ENCODE measurements around the gene STKLD1.
"Not testable (repeated sequence)": the region's sequence is repeated elsewhere in the genome, so short reads cannot be mapped to it uniquely, and the experiment has no call there.

STKLD1 gene

GRCh38 chr9:133440874-133441273, 64.7 kb downstream of the STKLD1 start:
- Mint-ChIP-seq H3K9me3 (no peaks in the 10 kb centered on the region), H3K4me1 (ENCODE audit: low read depth) (peaks cover 5% of the 10 kb centered on the region), H3K4me3 (no peak overlapping the region), H3K27ac (no peak overlapping the region), H3K36me3 (ENCODE audit: low read depth) (no peaks in the 10 kb centered on the region), H3K27me3 (no peaks in the 10 kb centered on the region)

GRCh38 chr9:133441571-133441970, 65.4 kb downstream of the STKLD1 start:
- no peaks in the 10 kb centered on the region for H3K9me3 Mint-ChIP-seq

GRCh38 chr9:133443248-133443647, 67.1 kb downstream of the STKLD1 start:
- Mint-ChIP-seq H3K4me1 (ENCODE audit: low read depth) (peaks cover 5% of the 10 kb centered on the region), H3K4me3 (no peak overlapping the region), H3K27me3 (no peaks in the 10 kb centered on the region), H3K36me3 (ENCODE audit: low read depth) (no peaks in the 10 kb centered on the region), H3K27ac (no peak overlapping the region), H3K9me3 (no peaks in the 10 kb centered on the region)

More at GRCh38 chr9:133441571-133441970, 65.4 kb downstream of the STKLD1 start:
- Mint-ChIP-seq H3K4me1 (ENCODE audit: low read depth) (peaks cover 5% of the 10 kb centered on the region), H3K27ac (no peak overlapping the region), H3K4me3 (no peak overlapping the region), H3K27me3 (no peaks in the 10 kb centered on the region), H3K36me3 (ENCODE audit: low read depth) (no peaks in the 10 kb centered on the region)

DNA sequence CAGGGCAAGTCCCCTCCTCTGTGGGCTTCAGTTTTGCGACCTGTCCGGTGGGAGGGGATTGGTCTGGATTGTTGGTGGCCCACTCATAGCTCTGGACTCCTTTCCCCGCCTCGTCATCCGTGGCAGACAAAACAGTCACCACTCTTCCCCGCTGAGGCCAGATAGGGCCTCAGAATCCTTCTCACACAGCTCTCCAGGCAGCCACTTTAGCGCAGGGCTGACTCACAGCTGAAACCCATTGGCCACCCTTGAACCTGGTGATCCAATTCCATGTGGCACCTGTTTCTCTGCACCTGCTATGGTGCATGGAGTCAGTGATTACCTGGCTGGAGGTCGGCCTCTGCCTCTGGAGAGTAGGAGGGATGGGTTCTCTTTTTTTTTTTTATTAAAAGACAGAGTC, 67.8 kb downstream of the STKLD1 start:
- H3K27me3 Mint-ChIP-seq: no peaks in the 10 kb centered on the region
- H3K36me3 Mint-ChIP-seq (ENCODE audit: low read depth): no peaks in the 10 kb centered on the region
- H3K27ac Mint-ChIP-seq: no peak overlapping the region
- no peak overlapping the region for H3K4me3 Mint-ChIP-seq
- H3K4me1 Mint-ChIP-seq (ENCODE audit: low read depth): peaks cover 5% of the 10 kb centered on the region
- no peaks in the 10 kb centered on the region for H3K9me3 Mint-ChIP-seq

DNA sequence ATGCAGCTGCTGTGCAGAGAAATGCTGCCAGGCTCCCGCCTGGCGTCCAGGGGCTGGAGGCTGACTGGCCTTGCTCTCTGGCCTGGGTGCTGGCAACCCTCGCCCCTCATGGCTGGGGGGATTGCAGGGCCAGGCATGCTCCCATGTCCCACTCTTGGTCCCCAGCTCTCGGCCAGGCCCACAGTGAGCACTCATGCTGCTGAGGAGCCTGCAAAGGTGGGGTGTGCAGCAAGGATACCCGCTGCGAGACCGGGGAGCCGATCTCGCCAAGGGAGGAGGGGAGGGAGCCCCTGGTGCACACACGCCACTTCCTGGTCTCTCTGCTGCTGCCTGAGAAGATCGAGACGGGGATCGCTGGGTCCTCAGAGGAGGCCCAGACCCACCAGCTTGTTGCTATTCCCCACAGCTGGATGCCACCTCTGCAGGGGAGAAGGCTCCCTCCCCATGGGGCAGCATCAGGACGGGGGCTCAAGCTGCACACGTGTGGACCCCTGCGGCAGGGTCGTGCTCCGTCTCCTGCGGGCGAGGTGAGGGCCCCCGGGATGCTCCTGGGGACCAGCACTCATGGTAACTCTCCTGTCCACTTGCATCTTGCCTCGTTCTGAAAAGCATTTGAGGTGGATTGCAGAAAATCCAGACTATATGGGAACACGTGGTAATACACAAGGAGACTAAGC, 69.3 kb downstream of the STKLD1 start:
- H3K4me1 Mint-ChIP-seq (ENCODE audit: low read depth): no peaks in the 10 kb centered on the region
- H3K36me3 Mint-ChIP-seq (ENCODE audit: low read depth): no peaks in the 10 kb centered on the region
- no peaks in the 10 kb centered on the region for H3K27me3 Mint-ChIP-seq
- no peak overlapping the region for H3K4me3 Mint-ChIP-seq
- H3K27ac Mint-ChIP-seq: no peak overlapping the region
- H3K9me3 Mint-ChIP-seq: no peaks in the 10 kb centered on the region

DNA sequence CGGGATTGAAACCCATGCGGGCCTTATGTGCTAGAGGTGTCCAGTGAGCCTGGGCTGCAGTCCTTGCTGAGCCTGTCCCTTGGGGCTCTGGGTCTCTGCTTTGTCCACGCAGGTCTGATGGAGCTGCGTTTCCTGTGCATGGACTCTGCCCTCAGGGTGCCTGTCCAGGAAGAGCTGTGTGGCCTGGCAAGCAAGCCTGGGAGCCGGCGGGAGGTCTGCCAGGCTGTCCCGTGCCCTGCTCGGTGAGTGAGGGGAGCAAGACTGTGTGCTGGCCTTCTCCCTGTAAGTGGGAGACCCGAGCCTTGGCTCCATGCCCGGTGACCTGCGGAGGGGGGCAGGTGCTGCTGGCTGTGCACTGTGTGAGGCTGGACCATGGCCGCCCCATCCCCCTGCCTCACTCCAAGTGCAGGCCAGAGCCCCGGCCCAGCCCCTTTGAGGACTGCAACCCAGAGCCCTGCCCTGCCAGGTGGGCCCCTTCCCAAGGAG, 72.4 kb downstream of the STKLD1 start:
- no peaks in the 10 kb centered on the region for H3K27me3 Mint-ChIP-seq
- H3K27ac Mint-ChIP-seq: no peak overlapping the region
- H3K4me3 Mint-ChIP-seq: no peak overlapping the region
- H3K36me3 Mint-ChIP-seq (ENCODE audit: low read depth): no peaks in the 10 kb centered on the region
- H3K4me1 Mint-ChIP-seq (ENCODE audit: low read depth): no peaks in the 10 kb centered on the region
- no peaks in the 10 kb centered on the region for H3K9me3 Mint-ChIP-seq

DNA sequence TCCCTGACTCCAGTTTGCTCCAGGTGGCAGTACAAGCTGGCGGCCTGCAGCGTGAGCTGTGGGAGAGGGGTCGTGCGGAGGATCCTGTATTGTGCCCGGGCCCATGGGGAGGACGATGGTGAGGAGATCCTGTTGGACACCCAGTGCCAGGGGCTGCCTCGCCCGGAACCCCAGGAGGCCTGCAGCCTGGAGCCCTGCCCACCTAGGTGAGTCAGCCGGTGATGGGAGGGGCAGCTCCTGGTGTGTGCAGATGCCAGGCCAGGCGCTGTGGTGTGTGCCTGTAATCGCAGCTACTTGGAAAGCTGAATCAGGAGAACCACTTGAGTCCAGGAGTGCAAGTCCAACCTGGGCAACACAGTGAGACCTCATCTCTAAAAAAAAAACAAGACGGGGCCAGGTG, 73.6 kb downstream of the STKLD1 start:
- Mint-ChIP-seq H3K27ac (no peak overlapping the region), H3K4me1 (ENCODE audit: low read depth) (no peaks in the 10 kb centered on the region), H3K36me3 (ENCODE audit: low read depth) (no peaks in the 10 kb centered on the region), H3K9me3 (no peaks in the 10 kb centered on the region), H3K27me3 (no peaks in the 10 kb centered on the region), H3K4me3 (no peak overlapping the region)

DNA sequence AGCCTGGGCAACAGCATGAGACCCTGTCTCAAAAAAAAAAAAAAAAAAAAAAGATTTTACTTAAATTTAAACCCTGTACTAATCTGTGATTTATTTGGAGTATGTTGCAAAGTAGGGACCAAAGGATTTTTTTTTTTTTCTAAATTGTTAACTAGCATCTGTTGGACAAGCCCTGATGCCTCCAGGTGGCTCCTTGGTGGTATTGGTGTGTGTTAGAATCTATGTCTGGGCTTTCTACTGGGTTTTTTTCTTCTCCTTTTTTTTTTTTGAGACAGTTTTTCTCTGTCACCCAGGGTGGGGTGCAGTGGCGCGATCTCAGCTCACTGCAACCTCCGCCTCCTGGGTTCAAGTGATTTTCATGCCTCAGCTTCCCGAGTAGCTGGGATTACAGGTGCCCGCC, 75.7 kb downstream of the STKLD1 start:
- not testable (repeated sequence) for H3K4me1 Mint-ChIP-seq (ENCODE audit: low read depth); H3K36me3 Mint-ChIP-seq (ENCODE audit: low read depth); H3K4me3 Mint-ChIP-seq; H3K27ac Mint-ChIP-seq; H3K27me3 Mint-ChIP-seq; H3K9me3 Mint-ChIP-seq

DNA sequence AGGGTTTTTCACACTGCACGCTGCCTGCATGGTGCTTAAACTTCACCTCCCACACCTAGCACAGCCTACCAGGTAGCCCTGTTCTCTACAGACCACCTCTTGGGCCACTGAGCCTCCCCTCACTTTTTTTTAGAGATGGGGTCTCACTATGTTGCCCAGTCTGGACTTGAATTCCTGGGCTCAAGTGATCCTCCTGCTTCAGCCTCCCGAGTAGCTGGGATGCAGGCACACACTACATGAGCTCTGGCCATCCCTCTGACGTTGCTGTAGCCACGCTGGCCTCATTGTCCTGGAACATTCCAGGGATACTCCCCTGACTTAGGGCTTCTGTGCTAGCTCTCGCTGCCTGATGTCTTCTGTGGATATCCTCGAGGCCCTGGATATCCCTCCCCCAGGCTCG, 76.4 kb downstream of the STKLD1 start:
- Mint-ChIP-seq H3K9me3 (no peaks in the 10 kb centered on the region), H3K27me3 (no peaks in the 10 kb centered on the region), H3K4me3 (no peak overlapping the region), H3K27ac (no peak overlapping the region), H3K36me3 (ENCODE audit: low read depth) (no peaks in the 10 kb centered on the region), H3K4me1 (ENCODE audit: low read depth) (no peaks in the 10 kb centered on the region)

DNA sequence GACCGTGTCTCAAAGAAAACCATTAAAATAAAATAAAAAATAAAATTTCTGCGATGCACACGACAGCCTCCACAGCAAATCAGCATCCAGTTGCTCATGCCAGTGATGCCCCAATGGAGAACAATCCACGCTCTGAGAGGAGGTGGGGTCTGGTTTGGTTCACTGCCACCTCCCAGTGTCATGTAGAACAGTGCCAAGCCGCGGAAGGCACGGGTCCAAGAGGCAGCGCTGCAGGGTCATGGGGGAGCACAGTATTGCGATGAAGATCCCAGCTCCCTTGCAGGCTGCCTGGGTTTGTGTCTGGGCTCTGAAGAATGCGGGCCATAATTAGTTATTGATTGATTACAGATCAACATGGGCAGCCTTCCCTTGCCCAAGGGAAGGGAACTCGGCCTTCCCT, 77.5 kb downstream of the STKLD1 start:
- Mint-ChIP-seq H3K27ac (no peak overlapping the region), H3K4me1 (ENCODE audit: low read depth) (no peaks in the 10 kb centered on the region), H3K27me3 (no peaks in the 10 kb centered on the region), H3K4me3 (no peak overlapping the region), H3K36me3 (ENCODE audit: low read depth) (no peaks in the 10 kb centered on the region), H3K9me3 (no peaks in the 10 kb centered on the region)

- Mint-ChIP-seq H3K9me3 (no peaks in the 10 kb centered on the region), H3K27me3 (no peaks in the 10 kb centered on the region), H3K4me3 (no peak overlapping the region), H3K27ac (no peak overlapping the region), H3K4me1 (ENCODE audit: low read depth) (peaks cover 3% of the 10 kb centered on the region), H3K36me3 (ENCODE audit: low read depth) (no peaks in the 10 kb centered on the region)
Measured at GRCh38 chr9:133454325-133454724, 78.2 kb downstream of the STKLD1 start.

DNA sequence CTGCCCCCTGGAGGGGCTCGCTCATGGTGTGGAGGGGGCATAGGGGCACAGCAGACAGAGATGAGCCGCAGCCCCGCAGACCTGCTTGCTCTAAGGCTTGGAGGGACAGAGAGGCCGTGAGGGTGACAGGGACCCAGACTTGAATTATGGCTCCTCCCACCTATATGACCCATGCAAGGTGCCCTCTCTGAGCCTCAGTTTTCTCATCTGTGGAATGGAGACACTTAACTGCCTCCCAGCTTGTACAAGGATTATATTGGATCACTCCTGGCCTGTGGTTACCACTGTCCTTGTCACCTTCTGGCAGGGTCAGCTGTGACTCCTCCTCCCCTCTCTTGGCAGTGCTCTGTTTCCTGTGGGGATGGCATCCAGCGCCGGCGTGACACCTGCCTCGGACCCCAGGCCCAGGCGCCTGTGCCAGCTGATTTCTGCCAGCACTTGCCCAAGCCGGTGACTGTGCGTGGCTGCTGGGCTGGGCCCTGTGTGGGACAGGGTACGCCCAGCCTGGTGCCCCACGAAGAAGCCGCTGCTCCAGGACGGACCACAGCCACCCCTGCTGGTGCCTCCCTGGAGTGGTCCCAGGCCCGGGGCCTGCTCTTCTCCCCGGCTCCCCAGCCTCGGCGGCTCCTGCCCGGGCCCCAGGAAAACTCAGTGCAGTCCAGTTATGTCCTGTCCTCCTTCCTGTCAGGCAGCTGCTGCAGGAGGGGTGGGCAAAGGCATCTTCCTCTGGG, 78.9 kb downstream of the STKLD1 start:
- Mint-ChIP-seq H3K36me3 (ENCODE audit: low read depth) (no peaks in the 10 kb centered on the region), H3K27ac (no peak overlapping the region), H3K27me3 (no peaks in the 10 kb centered on the region), H3K9me3 (no peaks in the 10 kb centered on the region), H3K4me1 (ENCODE audit: low read depth) (peaks cover 4% of the 10 kb centered on the region), H3K4me3 (no peak overlapping the region)

All from stimulated activated naive CD8-positive, alpha-beta T cell treated with anti-CD3 and anti-CD28 coated beads, Interleukin-15, Interleukin-2, amounts not matched to agents 100 ng/mL and 50 ng/mL, for 24 hours (primary cell).